ENCODE measurements around the gene FBXW8. TPM values are rescaled to one million over a fixed set of nuclear protein-coding genes. Genes with fewer than 3 reads are reported as not detected.
A peak's percentile ranks its signal among the peaks of the same experiment; 100 is the strongest.

Gene FBXW8
- polyA plus RNA-seq, 3 donors: 2.0 to 5.2 (median 2.7) TPM

GRCh38 chr12:117048585-117048904, 137.8 kb downstream of the FBXW8 start:
- 58% methylated on average over 3 of the region's 9 CpGs for WGBS (ENCODE audit: insufficient coverage)
- H3K4me3 ChIP-seq (replicated peaks in 1 of 3; ENCODE audit: low read depth in 2 of 3, low read length in 3 of 3): no peak overlapping the region
- H3K27ac ChIP-seq (ENCODE audit: low read depth in 1 of 2, low read length in 2 of 2): no peak overlapping the region
- H3K79me2 ChIP-seq (ENCODE audit: insufficient read depth, low read length): peaks cover 4% of the 10 kb centered on the region
- no peaks in the 10 kb centered on the region for H4K20me1 ChIP-seq (ENCODE audit: insufficient read depth, low read length)
- H3K27me3 Mint-ChIP-seq (ENCODE audit: low read depth in 3 of 3): peaks cover 1 to 2% (median 2%) of the 10 kb centered on the region in 3 donors
- H3K9ac ChIP-seq (ENCODE audit: insufficient read depth, low read length, poor library complexity, severe bottlenecking): no peak overlapping the region
- H3K36me3 ChIP-seq (replicated peaks in 1 of 2; ENCODE audit: control insufficient read depth in 1 of 2, insufficient read depth in 2 of 2, low read length in 2 of 2): peaks cover 9 to 39% of the 10 kb centered on the region in 2 donors
- no peak for DNase-seq
- peak overlapping the region in 1 of 7 donors; percentile 27 for H3K27ac Mint-ChIP-seq
- H3K36me3 Mint-ChIP-seq: peaks cover 40 to 74% of the 10 kb centered on the region in 2 donors
- no peak overlapping the region for H3K4me3 Mint-ChIP-seq
- H2AFZ ChIP-seq (ENCODE audit: insufficient read depth, low read depth, low read length, poor library complexity, severe bottlenecking): no peak overlapping the region
- no peaks in the 10 kb centered on the region for H3K27me3 ChIP-seq (ENCODE audit: control insufficient read depth in 2 of 2, insufficient read depth in 2 of 2, low read length in 2 of 2)
- intact Hi-C loops (cut with micrococcal nuclease): no loop called here
- TF ChIP-seq CTCF (IDR thresholded peaks at IDR 0.05): no peak
- H3K4me2 ChIP-seq (replicated peaks; ENCODE audit: extremely low read depth, low read length, poor library complexity, severe bottlenecking): no peak overlapping the region
- peaks cover 0 to 2% (median 0%) of the 10 kb centered on the region in 7 donors for H3K9me3 Mint-ChIP-seq
- peaks cover 33% of the 10 kb centered on the region for H3K4me1 Mint-ChIP-seq
- peaks cover 28 to 33% of the 10 kb centered on the region in 2 donors for H3K4me1 ChIP-seq (ENCODE audit: control insufficient read depth in 1 of 2, insufficient read depth in 2 of 2, low read length in 2 of 2)
- no peaks in the 10 kb centered on the region for H3K9me3 ChIP-seq (replicated peaks in 1 of 2; ENCODE audit: control insufficient read depth in 1 of 2, insufficient read depth in 1 of 2, low read length in 2 of 2)

- DNase-seq: no peak
- H3K4me1 Mint-ChIP-seq: peaks cover 41% of the 10 kb centered on the region
- Histone ChIP-seq H2AFZ (ENCODE audit: insufficient read depth, low read depth, low read length, poor library complexity, severe bottlenecking) (no peak overlapping the region), H3K27me3 (ENCODE audit: control insufficient read depth in 2 of 2, insufficient read depth in 2 of 2, low read length in 2 of 2) (no peaks in the 10 kb centered on the region), H3K4me2 (replicated peaks; ENCODE audit: extremely low read depth, low read length, poor library complexity, severe bottlenecking) (no peak overlapping the region), H3K4me3 (replicated peaks in 1 of 3; ENCODE audit: low read depth in 2 of 3, low read length in 3 of 3) (no peak overlapping the region), H3K36me3 (replicated peaks in 1 of 2; ENCODE audit: control insufficient read depth in 1 of 2, insufficient read depth in 2 of 2, low read length in 2 of 2) (peaks cover 9 to 39% of the 10 kb centered on the region in 2 donors), H3K4me1 (ENCODE audit: control insufficient read depth in 1 of 2, insufficient read depth in 2 of 2, low read length in 2 of 2) (peaks cover 31 to 40% of the 10 kb centered on the region in 2 donors), H3K79me2 (ENCODE audit: insufficient read depth, low read length) (peaks cover 4% of the 10 kb centered on the region), H3K9ac (ENCODE audit: insufficient read depth, low read length, poor library complexity, severe bottlenecking) (no peak overlapping the region), H3K9me3 (replicated peaks in 1 of 2; ENCODE audit: control insufficient read depth in 1 of 2, insufficient read depth in 1 of 2, low read length in 2 of 2) (no peaks in the 10 kb centered on the region), H3K27ac (ENCODE audit: low read depth in 1 of 2, low read length in 2 of 2) (no peak overlapping the region), H4K20me1 (ENCODE audit: insufficient read depth, low read length) (no peaks in the 10 kb centered on the region)
- intact Hi-C loops (cut with micrococcal nuclease): no loop called here
- peaks cover 2 to 3% (median 2%) of the 10 kb centered on the region in 3 donors for H3K27me3 Mint-ChIP-seq (ENCODE audit: low read depth in 3 of 3)
- TF ChIP-seq CTCF (IDR thresholded peaks at IDR 0.05): no peak
- 97% methylated on average over 10 of the region's 11 CpGs for WGBS (ENCODE audit: insufficient coverage)
- peaks cover 41 to 75% of the 10 kb centered on the region in 2 donors for H3K36me3 Mint-ChIP-seq
- H3K4me3 Mint-ChIP-seq: no peak overlapping the region
- peak overlapping the region in 2 of 7 donors; percentile 15 to 51 for H3K27ac Mint-ChIP-seq
- peaks cover 0 to 2% (median 0%) of the 10 kb centered on the region in 7 donors for H3K9me3 Mint-ChIP-seq
Measured at GRCh38 chr12:117049295-117049694, 138.5 kb downstream of the FBXW8 start.

Measured in CD14-positive monocyte (primary cell).